HepG2 (cell line): Measurements from ENCODE around the gene OR2S2. TPM values are rescaled to one million over a fixed set of nuclear protein-coding genes. Genes with fewer than 3 reads are reported as not detected.

Source experiments
- ARID4A ChIP-seq: sonication (generic); formaldehyde crosslinking; IDR thresholded peaks from 2 replicates; pipeline ENCODE4 v1.5.0; 2020; ENCODE audit warnings: mild to moderate bottlenecking, missing genetic modification reagents, borderline replicate concordance
- CBX1 ChIP-seq: IDR thresholded peaks from one replicate; pipeline ENCODE4 v1.6.1; 2016; ENCODE audit warnings: antibody characterized with exemption, low read depth
- FOSL2 ChIP-seq: sonication (generic); formaldehyde crosslinking; IDR thresholded peaks from 2 replicates; pipeline ENCODE4 v1.4.0; 2020; ENCODE audit warnings: missing genetic modification reagents
- FOXP4 ChIP-seq: sonication (generic); formaldehyde crosslinking; IDR thresholded peaks from 2 replicates; pipeline ENCODE4 v1.4.0; 2020; ENCODE audit warnings: missing genetic modification reagents
- HOXA3 ChIP-seq: sonication (generic); formaldehyde crosslinking; IDR thresholded peaks from 2 replicates; pipeline ENCODE4 v1.5.0; 2020; ENCODE audit warnings: missing genetic modification reagents
- SALL1 ChIP-seq: sonication (generic); formaldehyde crosslinking; IDR thresholded peaks from 2 replicates; pipeline ENCODE4 v1.8.0; 2022; ENCODE audit warnings: mild to moderate bottlenecking, missing genetic modification reagents
- SAP130 ChIP-seq: IDR thresholded peaks from 2 replicates; pipeline ENCODE4 v1.6.1; 2016; ENCODE audit warnings: low read depth
- SOX5 ChIP-seq: IDR thresholded peaks from 2 replicates; pipeline ENCODE4 v1.6.1; 2016; ENCODE audit warnings: borderline replicate concordance
- TFDP1 ChIP-seq: IDR thresholded peaks from 2 replicates; pipeline ENCODE4 v1.6.1; 2016; ENCODE audit warnings: missing compliant biosample characterization, missing genetic modification reagents, borderline replicate concordance
- UBTF ChIP-seq: sonication (generic); formaldehyde crosslinking; IDR thresholded peaks from 2 replicates; pipeline ENCODE4 v1.4.0; 2020; ENCODE audit warnings: mild to moderate bottlenecking, missing genetic modification reagents
- ZFX ChIP-seq: sonication (generic); formaldehyde crosslinking; IDR thresholded peaks from 2 replicates; pipeline ENCODE4 v1.4.0; 2020; ENCODE audit warnings: mild to moderate bottlenecking, low read depth, missing genetic modification reagents, moderate library complexity
- polyA plus RNA-seq, 8 experiments: library from polyadenylated mRNA; depleted of rRNA in 3 of 8; stranded (reverse) in 7 of 8; unstranded in 1 of 8; fragments of >200 nt; fragmentation: Illumina TruSeq in 4 of 8; extraction: Trizol in 4 of 8; gene quantifications; 2 replicates each; pipeline versions ENCODE4 v1.2.1 to v1.2.3, GENCODE V29; 2011 to 2016; ENCODE audit warnings: low read depth in 4 of 8, missing spikeins in 1 of 8, mixed read lengths in 1 of 8; ENCODE audit not compliant: insufficient read depth in 1 of 8
- total RNA-seq, 5 experiments: library from RNA; depleted of rRNA; stranded (reverse); fragments of >200 nt; fragmentation: Illumina TruSeq; extraction: Trizol; gene quantifications; 2 replicates each; pipeline ENCODE4 v1.2.3, GENCODE V29; 2016; ENCODE audit warnings: low read depth in 1 of 5
- TF ChIP-seq, protein P1 (sequence below): IDR thresholded peaks from 2 replicates; pipeline ENCODE4 v1.6.1; 2016; ENCODE audit warnings: mild to moderate bottlenecking, missing biosample characterization, missing genetic modification reagents
- TF ChIP-seq, protein P2 (sequence below): sonication (generic); formaldehyde crosslinking; IDR thresholded peaks from 2 replicates; pipeline ENCODE4 v1.5.0; 2020; ENCODE audit warnings: missing genetic modification reagents

Gene OR2S2
- total and polyA plus RNA-seq, 2 of the 13 experiments (the other 11 are each of a cell fraction or from before 2014, with no cell fraction given), result not detected

DNA sequence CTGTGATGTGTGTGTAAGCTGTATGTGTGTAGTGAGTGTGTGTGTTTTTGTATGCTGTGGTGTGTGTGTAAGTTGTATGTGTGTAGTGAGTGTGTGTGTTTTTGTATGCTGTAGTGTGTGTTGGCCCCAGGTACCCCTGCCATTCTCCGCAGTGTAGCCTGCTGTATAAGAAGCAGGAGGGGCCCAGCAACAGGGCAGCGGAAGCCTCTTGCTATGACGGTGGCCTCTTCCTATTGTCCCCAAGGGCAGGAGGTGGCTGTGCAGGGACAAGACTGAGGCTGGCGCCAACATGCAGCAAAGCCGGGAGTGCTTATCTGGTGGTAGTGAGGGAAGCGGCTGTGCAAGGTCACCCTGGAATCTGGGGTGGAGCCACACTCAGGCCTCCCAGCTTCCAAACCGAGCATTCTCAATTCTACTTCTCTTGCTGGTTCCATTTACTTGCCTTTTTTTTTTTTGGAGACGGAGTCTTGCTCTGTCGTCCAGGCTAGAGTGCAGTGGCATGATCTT lies 43.6 kb downstream of the OR2S2 start (continued):
- TF ChIP-seq, protein P1, sequence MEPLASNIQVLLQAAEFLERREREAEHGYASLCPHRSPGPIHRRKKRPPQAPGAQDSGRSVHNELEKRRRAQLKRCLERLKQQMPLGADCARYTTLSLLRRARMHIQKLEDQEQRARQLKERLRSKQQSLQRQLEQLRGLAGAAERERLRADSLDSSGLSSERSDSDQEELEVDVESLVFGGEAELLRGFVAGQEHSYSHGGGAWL, result no peak
- peak; percentile 46; the same call in 1 of the 2 replicates for TF ChIP-seq SAP130 (CRISPR knock-in tag)
- TF ChIP-seq, protein P2, sequence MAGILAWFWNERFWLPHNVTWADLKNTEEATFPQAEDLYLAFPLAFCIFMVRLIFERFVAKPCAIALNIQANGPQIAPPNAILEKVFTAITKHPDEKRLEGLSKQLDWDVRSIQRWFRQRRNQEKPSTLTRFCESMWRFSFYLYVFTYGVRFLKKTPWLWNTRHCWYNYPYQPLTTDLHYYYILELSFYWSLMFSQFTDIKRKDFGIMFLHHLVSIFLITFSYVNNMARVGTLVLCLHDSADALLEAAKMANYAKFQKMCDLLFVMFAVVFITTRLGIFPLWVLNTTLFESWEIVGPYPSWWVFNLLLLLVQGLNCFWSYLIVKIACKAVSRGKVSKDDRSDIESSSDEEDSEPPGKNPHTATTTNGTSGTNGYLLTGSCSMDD (CRISPR knock-in tag), result no peak
- TF ChIP-seq SALL1 (CRISPR knock-in tag), result peak; percentile 67
- TF ChIP-seq ARID4A (CRISPR knock-in tag), result peak; percentile 18; the same call in 1 of the 2 replicates
- TF ChIP-seq ZFX, result peak; percentile 50; the same call in 1 of the 2 replicates
- TF ChIP-seq FOSL2 (CRISPR knock-in tag), result no peak
- peak; percentile 24; the same call in 1 of the 2 replicates for TF ChIP-seq TFDP1 (CRISPR knock-in tag)
- peak; percentile 54 for TF ChIP-seq CBX1
- peak; percentile 74 for TF ChIP-seq SOX5
- 0 out of 2 replicates have a peak, but pooled peaks have one; percentile 29 for TF ChIP-seq HOXA3
- TF ChIP-seq FOXP4 (CRISPR knock-in tag), result peak; percentile 22; the same call in 1 of the 2 replicates
- TF ChIP-seq UBTF (CRISPR knock-in tag), result peak; percentile 46; the same call in 1 of the 2 replicates
